H9 (cell line): ENCODE results near the gene SCGB1A1. TPM values are rescaled to one million over a fixed set of nuclear protein-coding genes. Genes with fewer than 3 reads are reported as not detected.

Experiments used
- DNase-seq: peaks from one replicate; pipeline ENCODE4 v3.0.0-alpha.2; 2017
- H2AFZ ChIP-seq: one replicate; pipeline ENCODE4 v1.6.1; 2013; ENCODE audit warnings: mild to moderate bottlenecking, low read length, control low read depth, moderate library complexity
- H2AK5ac ChIP-seq: 2 replicates; pipeline ENCODE4 v1.6.1; 2013; ENCODE audit warnings: low read length, control low read depth, mixed read lengths; ENCODE audit not compliant: insufficient read length
- H2BK120ac ChIP-seq: one replicate; pipeline ENCODE4 v1.6.1; 2013; ENCODE audit warnings: low read depth, mild to moderate bottlenecking, low read length, control low read depth, inconsistent platforms; ENCODE audit not compliant: poor library complexity, severe bottlenecking
- H2BK12ac ChIP-seq: 2 replicates; pipeline ENCODE4 v1.6.1; 2013; ENCODE audit warnings: low read length, control low read depth, mixed read lengths, low read depth; ENCODE audit not compliant: insufficient read length
- H2BK15ac ChIP-seq: 2 replicates; pipeline ENCODE4 v1.6.1; 2013; ENCODE audit warnings: low read depth, low read length, control low read depth
- H2BK20ac ChIP-seq: one replicate; pipeline ENCODE4 v1.6.1; 2013; ENCODE audit warnings: low read depth, mild to moderate bottlenecking, low read length, control low read depth, inconsistent platforms; ENCODE audit not compliant: poor library complexity, severe bottlenecking
- H2BK5ac ChIP-seq: 2 replicates; pipeline ENCODE4 v1.6.1; 2013; ENCODE audit warnings: low read length, control low read depth, mixed read lengths; ENCODE audit not compliant: insufficient read length
- H3K14ac ChIP-seq: 2 replicates; pipeline ENCODE4 v1.6.1; 2013; ENCODE audit warnings: low read length, control low read depth; ENCODE audit not compliant: insufficient read depth
- H3K18ac ChIP-seq: 2 replicates; pipeline ENCODE4 v1.6.1; 2013; ENCODE audit warnings: low read depth, mild to moderate bottlenecking, mixed read lengths, low read length, control low read depth; ENCODE audit not compliant: insufficient read length
- H3K23ac ChIP-seq: 2 replicates; pipeline ENCODE4 v1.6.1; 2013; ENCODE audit warnings: low read length, control low read depth, mixed read lengths, low read depth; ENCODE audit not compliant: insufficient read length
- H3K23me2 ChIP-seq: 2 replicates; pipeline ENCODE4 v1.6.1; 2013; ENCODE audit warnings: low read depth, mild to moderate bottlenecking, mixed read lengths, low read length, control low read depth; ENCODE audit not compliant: insufficient read length, poor library complexity, severe bottlenecking
- H3K27ac ChIP-seq: 2 replicates; pipeline ENCODE4 v1.5.1; 2013; ENCODE audit warnings: low read length, control low read depth, mixed read lengths, low read depth; ENCODE audit not compliant: insufficient read length
- H3K27me3 ChIP-seq: 2 replicates; pipeline ENCODE4 v1.6.1; 2013; ENCODE audit warnings: low read length, control low read depth, inconsistent platforms; ENCODE audit not compliant: insufficient read depth
- H3K4ac ChIP-seq: 2 replicates; pipeline ENCODE4 v1.6.1; 2013; ENCODE audit warnings: low read depth, mild to moderate bottlenecking, control low read depth, inconsistent platforms, low read length, moderate library complexity
- H3K4me1 ChIP-seq: 2 replicates; pipeline ENCODE4 v1.6.1; 2013; ENCODE audit warnings: low read length, control low read depth, inconsistent platforms; ENCODE audit not compliant: insufficient read depth
- H3K4me2 ChIP-seq: 2 replicates; pipeline ENCODE4 v1.6.1; 2013; ENCODE audit warnings: low read length, control low read depth, mixed read lengths; ENCODE audit not compliant: insufficient read length, insufficient read depth
- H3K56ac ChIP-seq: 2 replicates; pipeline ENCODE4 v1.6.1; 2013; ENCODE audit warnings: low read depth, mild to moderate bottlenecking, mixed read lengths, low read length, control low read depth; ENCODE audit not compliant: insufficient read length
- H3K79me1 ChIP-seq: 2 replicates; pipeline ENCODE4 v1.6.1; 2013; ENCODE audit warnings: low read depth, mild to moderate bottlenecking, moderate library complexity, low read length, control low read depth, inconsistent platforms; ENCODE audit not compliant: insufficient read depth, poor library complexity, severe bottlenecking
- H3K79me2 ChIP-seq: 2 replicates; pipeline ENCODE4 v1.6.1; 2013; ENCODE audit warnings: low read length, control low read depth, inconsistent platforms; ENCODE audit not compliant: insufficient read depth
- H3K9ac ChIP-seq: 2 replicates; pipeline ENCODE4 v1.6.1; 2013; ENCODE audit warnings: low read length, control low read depth, mixed read lengths; ENCODE audit not compliant: insufficient read length; ENCODE audit errors: extremely low read depth
- H3K9me3 ChIP-seq: one replicate; pipeline ENCODE4 v1.6.1; 2013; ENCODE audit warnings: low read depth, low read length, inconsistent platforms; ENCODE audit not compliant: control insufficient read depth
- H3T11ph ChIP-seq: one replicate; pipeline ENCODE4 v1.6.1; 2013; ENCODE audit warnings: mild to moderate bottlenecking, low read length, control low read depth, inconsistent platforms
- H4K20me1 ChIP-seq: one replicate; pipeline ENCODE4 v1.6.1; 2013; ENCODE audit not compliant: control insufficient read depth, insufficient read length, insufficient read depth
- H4K5ac ChIP-seq: 2 replicates; pipeline ENCODE4 v1.6.1; 2013; ENCODE audit warnings: low read depth, mild to moderate bottlenecking, mixed read lengths, low read length, control low read depth; ENCODE audit not compliant: insufficient read length
- H4K8ac ChIP-seq: replicated peaks from 2 replicates; pipeline ENCODE4 v1.6.1; 2013; ENCODE audit warnings: low read length, control low read depth, mixed read lengths, low read depth; ENCODE audit not compliant: insufficient read length
- H4K91ac ChIP-seq: 2 replicates; pipeline ENCODE4 v1.6.1; 2013; ENCODE audit warnings: low read depth, mild to moderate bottlenecking, moderate library complexity, mixed read lengths, low read length, control low read depth; ENCODE audit not compliant: insufficient read length
- H3K27ac Mint-ChIP-seq, 3 experiments: 2 replicates in 2 of 3; 3 replicates in 1 of 3; pipeline ENCODE4 v1.8.0; 2020 to 2021; ENCODE audit warnings: mixed read lengths in 3 of 3, mild to moderate bottlenecking in 1 of 3, moderate library complexity in 1 of 3
- H3K27me3 Mint-ChIP-seq: 2 replicates; pipeline ENCODE4 v1.8.0; 2021; ENCODE audit warnings: low read depth, mild to moderate bottlenecking, moderate library complexity, mixed read lengths
- H3K36me3 Mint-ChIP-seq, 3 experiments: 2 replicates in 2 of 3; 3 replicates in 1 of 3; pipeline ENCODE4 v1.8.0; 2020 to 2021; ENCODE audit warnings: low read depth in 3 of 3, mixed read lengths in 3 of 3; ENCODE audit not compliant: insufficient read depth in 1 of 3
- H3K4me1 Mint-ChIP-seq, 2 experiments: 2 replicates each; pipeline ENCODE4 v1.8.0; 2020; ENCODE audit warnings: mixed read lengths in 2 of 2
- H3K4me3 Mint-ChIP-seq, 2 experiments: 2 replicates in 1 of 2; 3 replicates in 1 of 2; pipeline ENCODE4 v1.8.0; 2020 to 2021; ENCODE audit warnings: mild to moderate bottlenecking in 2 of 2, mixed read lengths in 2 of 2, moderate library complexity in 1 of 2
- H3K9me3 Mint-ChIP-seq, 2 experiments: 2 replicates in 1 of 2; 3 replicates in 1 of 2; pipeline ENCODE4 v1.8.0; 2020; ENCODE audit warnings: mild to moderate bottlenecking in 2 of 2, mixed read lengths in 2 of 2, moderate library complexity in 1 of 2
- CTCF ChIP-seq: fragments of 200-600 bp; sonication (generic); conservative IDR thresholded peaks from 3 replicates; pipeline ENCODE4 v1.8.0; 2021; ENCODE audit warnings: antibody characterized with exemption, mild to moderate bottlenecking
- WGBS: extraction: QIAGEN DNeasy Blood & Tissue Kit; methylation state at CpG from one replicate; pipeline ENCODE4 v1.1.7; 2013; ENCODE audit warnings: missing lambda C conversion rate, low lambda C conversion rate, mixed read lengths; ENCODE audit not compliant: insufficient read length; ENCODE audit errors: extremely low coverage; 5-methylcytosine and 5-hydroxymethylcytosine counted together
- total RNA-seq: library from RNA; stranded (reverse); gene quantifications from 2 replicates; pipeline ENCODE4 v1.2.1, GENCODE V29; 2021

Gene SCGB1A1
- total RNA-seq, 1 experiment from 2014 or later, result not detected

- peaks cover 4% of the 10 kb centered on the region for H3K27me3 Mint-ChIP-seq
- Histone ChIP-seq H3K9me3 (no peaks in the 10 kb centered on the region), H2BK20ac (no peak overlapping the region), H3K79me2 (no peaks in the 10 kb centered on the region), H3K27ac (no peak overlapping the region), H3K18ac (peak overlapping the region; percentile 1), H3K23me2 (no peaks in the 10 kb centered on the region), H3K56ac (no peak overlapping the region), H3K23ac (no peak overlapping the region), H4K5ac (no peak overlapping the region), H4K91ac (no peak overlapping the region), H2BK120ac (no peak overlapping the region), H3K79me1 (no peaks in the 10 kb centered on the region), H3T11ph (no peak overlapping the region), H3K9ac (no peak overlapping the region), H3K4me1 (no peaks in the 10 kb centered on the region), H3K4ac (no peak overlapping the region), H3K14ac (no peak overlapping the region), H2BK15ac (no peak overlapping the region), H3K27me3 (no peaks in the 10 kb centered on the region), H3K4me2 (no peak overlapping the region), H2BK12ac (no peak overlapping the region), H4K8ac (no peak overlapping the region), H2BK5ac (no peak overlapping the region), H2AFZ (no peak overlapping the region), H4K20me1 (no peaks in the 10 kb centered on the region), H2AK5ac (no peak overlapping the region)
- no CpG with 5 or more reads among the region's 15 CpGs for WGBS
- no peak overlapping the region for H3K4me3 Mint-ChIP-seq
- no peaks in the 10 kb centered on the region for H3K9me3 Mint-ChIP-seq
- H3K27ac Mint-ChIP-seq, result peak overlapping the region in 1 of 3 experiments; percentile 20; a peak in 2 of 7 replicates
- DNase-seq, result no peak
- TF ChIP-seq CTCF, result no peak
- peaks cover 19 to 42% of the 10 kb centered on the region in 2 experiments for H3K4me1 Mint-ChIP-seq
- H3K36me3 Mint-ChIP-seq, result no peaks in the 10 kb centered on the region; a peak in 1 of 7 replicates
Observed at GRCh38 chr11:62402226-62402959, 16.4 kb upstream of the SCGB1A1 start.
